COR-L47 (cell line): ENCODE data around the gene MEMO1.
A peak's percentile ranks its signal among the peaks of the same experiment; 100 is the strongest.
"Not testable (repeated sequence)": the region's sequence is repeated elsewhere in the genome, so short reads cannot be mapped to it uniquely, and the experiment has no call there.

Experiments
- DNase-seq: peaks from one replicate; lab custom pipeline; 2025; lab: John Stamatoyannopoulos, UW

Gene MEMO1

GRCh38 chr2:32010670-32011484 lies at the start of gene MEMO1:
MEMO1 (minus strand) TSS chr2:32011008; CDS start chr2:32010247, 761 bp downstream.
- peak; percentile 97 for DNase-seq

- no peak for DNase-seq
These were observed 49.5 kb upstream of the MEMO1 start for GRCh38 chr2:32060266-32060665.

GRCh38 chr2:32058130-32058529 lies 47.3 kb upstream of the MEMO1 start:
- no peak for DNase-seq

GRCh38 chr2:32054583-32054982 lies 43.8 kb upstream of the MEMO1 start:
- DNase-seq = not testable (repeated sequence)

- DNase-seq = no peak
These were observed 41.1 kb upstream of the MEMO1 start for GRCh38 chr2:32051836-32052439.

GRCh38 chr2:32043561-32043960 lies 32.8 kb upstream of the MEMO1 start:
- DNase-seq = no peak

- peak; percentile 92 for DNase-seq
These were observed 28.8 kb upstream of the MEMO1 start, which contains the start of gene DPY30 for GRCh38 chr2:32039447-32040219. DPY30 (minus strand) TSS chr2:32039805; CDS start chr2:32039456, 349 bp downstream.

GRCh38 chr2:32034198-32034887 lies 23.5 kb upstream of the MEMO1 start:
- not testable (repeated sequence) for DNase-seq

- DNase-seq = not testable (repeated sequence)
These were observed 8.1 kb upstream of the MEMO1 start for GRCh38 chr2:32018789-32019482.

- DNase-seq = no peak
These were observed 2.1 kb upstream of the MEMO1 start for GRCh38 chr2:32012872-32013271.

- DNase-seq = no peak
These were observed 715 bp upstream of the MEMO1 start for GRCh38 chr2:32011485-32011960.

- DNase-seq = peak; percentile 25
These were observed 533 bp downstream of the MEMO1 start for GRCh38 chr2:32010280-32010669.

GRCh38 chr2:32009516-32010256 lies 1.1 kb downstream of the MEMO1 start:
- no peak for DNase-seq

- peak; percentile 22 for DNase-seq
These were observed 1.8 kb downstream of the MEMO1 start for GRCh38 chr2:32008805-32009515.

- no peak for DNase-seq
These were observed 3.8 kb downstream of the MEMO1 start for GRCh38 chr2:32007121-32007391.

- no peak for DNase-seq
These were observed 5.3 kb downstream of the MEMO1 start for GRCh38 chr2:32005371-32005976.

GRCh38 chr2:32003791-32004190 lies 7.0 kb downstream of the MEMO1 start:
- no peak for DNase-seq

- DNase-seq = no peak
These were observed 8.4 kb downstream of the MEMO1 start for GRCh38 chr2:32002406-32002805.

- DNase-seq = no peak
These were observed 11.4 kb downstream of the MEMO1 start for GRCh38 chr2:31999438-31999837.
